ENCODE results near the gene SLC9C1. TPM values are rescaled to one million over a fixed set of nuclear protein-coding genes. Genes with fewer than 3 reads are reported as not detected.

SLC9C1 gene
- total RNA-seq, 1 experiment from 2014 or later = 0.79 TPM

DNA sequence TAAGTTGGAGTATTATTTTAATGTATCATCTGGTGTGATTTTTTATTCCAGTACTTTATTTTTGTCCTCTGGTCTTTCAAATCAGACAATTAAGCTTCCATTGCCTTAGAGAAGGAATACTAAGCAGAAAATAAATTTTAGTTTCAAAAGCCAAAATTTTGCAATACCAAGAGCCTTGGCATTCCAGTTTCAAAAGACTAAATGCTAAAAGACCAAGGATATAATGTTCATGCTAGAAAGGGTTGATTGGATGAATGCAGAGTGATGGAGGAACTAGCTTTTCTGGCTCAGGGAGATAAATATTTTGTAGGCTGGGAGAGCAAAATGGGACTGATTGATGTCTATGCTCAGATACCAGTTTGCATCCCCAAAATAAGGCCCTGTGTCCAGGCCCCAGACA, 45.1 kb upstream of the SLC9C1 start (continued):
- TF ChIP-seq, protein P1, sequence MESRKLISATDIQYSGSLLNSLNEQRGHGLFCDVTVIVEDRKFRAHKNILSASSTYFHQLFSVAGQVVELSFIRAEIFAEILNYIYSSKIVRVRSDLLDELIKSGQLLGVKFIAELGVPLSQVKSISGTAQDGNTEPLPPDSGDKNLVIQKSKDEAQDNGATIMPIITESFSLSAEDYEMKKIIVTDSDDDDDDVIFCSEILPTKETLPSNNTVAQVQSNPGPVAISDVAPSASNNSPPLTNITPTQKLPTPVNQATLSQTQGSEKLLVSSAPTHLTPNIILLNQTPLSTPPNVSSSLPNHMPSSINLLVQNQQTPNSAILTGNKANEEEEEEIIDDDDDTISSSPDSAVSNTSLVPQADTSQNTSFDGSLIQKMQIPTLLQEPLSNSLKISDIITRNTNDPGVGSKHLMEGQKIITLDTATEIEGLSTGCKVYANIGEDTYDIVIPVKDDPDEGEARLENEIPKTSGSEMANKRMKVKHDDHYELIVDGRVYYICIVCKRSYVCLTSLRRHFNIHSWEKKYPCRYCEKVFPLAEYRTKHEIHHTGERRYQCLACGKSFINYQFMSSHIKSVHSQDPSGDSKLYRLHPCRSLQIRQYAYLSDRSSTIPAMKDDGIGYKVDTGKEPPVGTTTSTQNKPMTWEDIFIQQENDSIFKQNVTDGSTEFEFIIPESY (IDR thresholded peaks at IDR 0.05; ENCODE audit: extremely low read depth, insufficient replicate concordance, low read length) = no peak
- TF ChIP-seq, protein P2, sequence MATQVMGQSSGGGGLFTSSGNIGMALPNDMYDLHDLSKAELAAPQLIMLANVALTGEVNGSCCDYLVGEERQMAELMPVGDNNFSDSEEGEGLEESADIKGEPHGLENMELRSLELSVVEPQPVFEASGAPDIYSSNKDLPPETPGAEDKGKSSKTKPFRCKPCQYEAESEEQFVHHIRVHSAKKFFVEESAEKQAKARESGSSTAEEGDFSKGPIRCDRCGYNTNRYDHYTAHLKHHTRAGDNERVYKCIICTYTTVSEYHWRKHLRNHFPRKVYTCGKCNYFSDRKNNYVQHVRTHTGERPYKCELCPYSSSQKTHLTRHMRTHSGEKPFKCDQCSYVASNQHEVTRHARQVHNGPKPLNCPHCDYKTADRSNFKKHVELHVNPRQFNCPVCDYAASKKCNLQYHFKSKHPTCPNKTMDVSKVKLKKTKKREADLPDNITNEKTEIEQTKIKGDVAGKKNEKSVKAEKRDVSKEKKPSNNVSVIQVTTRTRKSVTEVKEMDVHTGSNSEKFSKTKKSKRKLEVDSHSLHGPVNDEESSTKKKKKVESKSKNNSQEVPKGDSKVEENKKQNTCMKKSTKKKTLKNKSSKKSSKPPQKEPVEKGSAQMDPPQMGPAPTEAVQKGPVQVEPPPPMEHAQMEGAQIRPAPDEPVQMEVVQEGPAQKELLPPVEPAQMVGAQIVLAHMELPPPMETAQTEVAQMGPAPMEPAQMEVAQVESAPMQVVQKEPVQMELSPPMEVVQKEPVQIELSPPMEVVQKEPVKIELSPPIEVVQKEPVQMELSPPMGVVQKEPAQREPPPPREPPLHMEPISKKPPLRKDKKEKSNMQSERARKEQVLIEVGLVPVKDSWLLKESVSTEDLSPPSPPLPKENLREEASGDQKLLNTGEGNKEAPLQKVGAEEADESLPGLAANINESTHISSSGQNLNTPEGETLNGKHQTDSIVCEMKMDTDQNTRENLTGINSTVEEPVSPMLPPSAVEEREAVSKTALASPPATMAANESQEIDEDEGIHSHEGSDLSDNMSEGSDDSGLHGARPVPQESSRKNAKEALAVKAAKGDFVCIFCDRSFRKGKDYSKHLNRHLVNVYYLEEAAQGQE (IDR thresholded peaks at IDR 0.05; ENCODE audit: low read depth) = no peak
- TF ChIP-seq SRF (IDR thresholded peaks at IDR 0.05; ENCODE audit: low read depth) (no peak), MAX (IDR thresholded peaks at IDR 0.05) (no peak), EGR1 (IDR thresholded peaks at IDR 0.05; ENCODE audit: low read depth) (no peak), POLR2A (IDR thresholded peaks at IDR 0.05; ENCODE audit: borderline replicate concordance, extremely low read depth, insufficient read depth, insufficient read length) (no peak), JUND (IDR thresholded peaks at IDR 0.05) (no peak)
- TF ChIP-seq, protein P3, sequence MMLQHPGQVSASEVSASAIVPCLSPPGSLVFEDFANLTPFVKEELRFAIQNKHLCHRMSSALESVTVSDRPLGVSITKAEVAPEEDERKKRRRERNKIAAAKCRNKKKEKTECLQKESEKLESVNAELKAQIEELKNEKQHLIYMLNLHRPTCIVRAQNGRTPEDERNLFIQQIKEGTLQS (IDR thresholded peaks at IDR 0.05) = no peak

DNA sequence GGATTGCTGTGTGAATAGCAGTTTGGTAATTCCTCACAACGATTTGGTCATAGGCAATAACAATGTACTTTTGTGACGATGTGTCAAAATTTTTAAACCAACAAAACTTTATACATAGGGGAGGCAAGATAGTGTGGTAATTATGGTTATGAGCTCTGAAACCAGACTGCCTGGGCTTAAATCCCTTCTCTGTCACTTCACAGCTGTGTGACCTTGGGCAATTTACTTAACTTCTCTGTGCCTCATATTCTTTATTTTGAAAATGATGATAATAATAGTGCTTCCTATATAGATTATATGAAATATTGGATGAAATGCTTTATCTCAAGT, 44.7 kb upstream of the SLC9C1 start:
- H3K9me2 ChIP-seq (ENCODE audit: insufficient read depth) = no peaks in the 10 kb centered on the region
- H3K4me3 ChIP-seq (replicated peaks in 1 of 2; ENCODE audit: low read depth in 1 of 2, low read length in 2 of 2) = no peak overlapping the region
- ChIA-PET CTCF (no interaction called here), POLR2A (no interaction called here), RAD21 (ENCODE audit: low non-redundant PET in 1 of 2, low total read pairs in 2 of 2, uncharacterized antibody in 2 of 2, unreplicated experiment in 2 of 2) (no interaction called here)
- intact Hi-C loops (cut with micrococcal nuclease) = no loop called here
- DNase-seq (ENCODE audit: low read depth, low spot score) (no peak), ATAC-seq (no peak)
- no peaks in the 10 kb centered on the region for H4K20me1 ChIP-seq (ENCODE audit: insufficient read depth)
- H3K79me2 ChIP-seq (ENCODE audit: insufficient read depth, low read length) = no peaks in the 10 kb centered on the region
- H3K4me1 ChIP-seq (ENCODE audit: control insufficient read depth in 1 of 2, insufficient read depth in 2 of 2, low read length in 2 of 2) = no peaks in the 10 kb centered on the region
- H3K27me3 ChIP-seq (ENCODE audit: insufficient read depth, low read length) = no peaks in the 10 kb centered on the region
- no peak overlapping the region for H3K4me2 ChIP-seq (ENCODE audit: low read length)
- H2AFZ ChIP-seq (ENCODE audit: low read depth, low read length, poor library complexity, severe bottlenecking) = no peak overlapping the region
- no TSS peak for BruUV-seq (replicated peaks)
- no peak overlapping the region for H3K9ac ChIP-seq (ENCODE audit: low read length)
- H3K27ac ChIP-seq (ENCODE audit: low read depth, low read length) = no peak overlapping the region
- no peaks in the 10 kb centered on the region for H3K9me3 ChIP-seq (ENCODE audit: control insufficient read depth in 1 of 2, insufficient read depth in 1 of 2, low read depth in 1 of 2, low read length in 2 of 2)
- H3K36me3 ChIP-seq (ENCODE audit: control insufficient read depth in 1 of 2, insufficient read depth in 2 of 2, low read length in 2 of 2) = no peaks in the 10 kb centered on the region
- TF ChIP-seq ELF1 (IDR thresholded peaks at IDR 0.05; ENCODE audit: borderline replicate concordance, low read depth) (no peak), RAD21 (IDR thresholded peaks at IDR 0.05; ENCODE audit: low read depth) (no peak), SIN3A (IDR thresholded peaks at IDR 0.05; ENCODE audit: low read depth) (no peak), EZH2phosphoT487 (IDR thresholded peaks at IDR 0.05; ENCODE audit: borderline replicate concordance) (no peak), MAX (IDR thresholded peaks at IDR 0.05) (no peak), POLR2A (IDR thresholded peaks at IDR 0.05; ENCODE audit: borderline replicate concordance, extremely low read depth, insufficient read depth, insufficient read length) (no peak), EGR1 (IDR thresholded peaks at IDR 0.05; ENCODE audit: low read depth) (no peak), CEBPB (IDR thresholded peaks at IDR 0.05; ENCODE audit: low read depth) (no peak), JUND (IDR thresholded peaks at IDR 0.05) (no peak), FOSL1 (IDR thresholded peaks at IDR 0.05; ENCODE audit: low read depth) (no peak), POLR2AphosphoS5 (IDR thresholded peaks at IDR 0.05; ENCODE audit: low read depth, low read length) (no peak), TCF7L2 (IDR thresholded peaks at IDR 0.05; ENCODE audit: borderline replicate concordance, extremely low read depth, insufficient read depth, insufficient read length) (no peak), ZFX (IDR thresholded peaks at IDR 0.05) (no peak)
- TF ChIP-seq, protein P3 (IDR thresholded peaks at IDR 0.05) = no peak
- TF ChIP-seq, protein P1 (IDR thresholded peaks at IDR 0.05; ENCODE audit: extremely low read depth, insufficient replicate concordance, low read length) = no peak

All from HCT116 (cell line).